Memory B cell (primary cell): ENCODE results near the gene TBX20.
"Not testable (repeated sequence)": the region's sequence is repeated elsewhere in the genome, so short reads cannot be mapped to it uniquely, and the experiment has no call there.

Experiments used
- ATAC-seq: fragments of 150-1000 bp; cut with Tn5 transposase; 2 replicates; pipeline ENCODE4 v1.10.0; 2021; ENCODE audit warnings: low read depth, mild to moderate bottlenecking, moderate library complexity
- DNase-seq, 2 donors: peaks; one replicate each; pipeline ENCODE4 v3.0.0; 2022; ENCODE audit warnings: low spot score in 2 of 2
- H3K27ac Mint-ChIP-seq: one replicate; pipeline ENCODE4 v1.8.0; 2022; ENCODE audit warnings: mild to moderate bottlenecking, moderate library complexity, mixed read lengths
- H3K27me3 Mint-ChIP-seq: one replicate; pipeline ENCODE4 v1.8.0; 2022; ENCODE audit warnings: mixed read lengths
- H3K36me3 Mint-ChIP-seq: one replicate; pipeline ENCODE4 v1.8.0; 2022; ENCODE audit warnings: mild to moderate bottlenecking, mixed read lengths
- H3K4me1 Mint-ChIP-seq: one replicate; pipeline ENCODE4 v1.8.0; 2022; ENCODE audit warnings: mixed read lengths
- H3K4me3 Mint-ChIP-seq: one replicate; pipeline ENCODE4 v1.8.0; 2022; ENCODE audit warnings: mild to moderate bottlenecking, moderate library complexity, mixed read lengths
- H3K9me3 Mint-ChIP-seq: one replicate; pipeline ENCODE4 v1.8.0; 2022; ENCODE audit warnings: mixed read lengths

Gene TBX20

DNA sequence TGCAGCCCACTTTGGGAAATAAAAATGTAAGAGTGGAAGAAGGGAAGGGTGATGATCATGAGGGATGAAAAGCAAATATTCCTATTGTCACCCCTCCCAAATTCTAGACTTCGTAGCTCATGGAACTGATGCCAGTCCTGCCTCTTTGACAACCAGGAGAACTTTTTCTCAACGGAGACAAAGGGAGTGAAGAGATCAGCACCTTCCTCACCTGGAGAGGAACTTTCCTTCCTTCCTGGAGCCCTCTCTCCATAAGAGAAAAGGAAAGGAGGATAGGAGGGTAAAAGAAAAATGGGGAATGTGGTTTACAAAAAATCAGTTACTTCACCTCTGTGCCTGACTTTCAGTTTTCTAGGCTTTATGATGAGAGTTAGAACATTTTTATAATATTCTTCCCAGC, 3.4 kb downstream of the TBX20 start:
- H3K27ac Mint-ChIP-seq = no peak overlapping the region

DNA sequence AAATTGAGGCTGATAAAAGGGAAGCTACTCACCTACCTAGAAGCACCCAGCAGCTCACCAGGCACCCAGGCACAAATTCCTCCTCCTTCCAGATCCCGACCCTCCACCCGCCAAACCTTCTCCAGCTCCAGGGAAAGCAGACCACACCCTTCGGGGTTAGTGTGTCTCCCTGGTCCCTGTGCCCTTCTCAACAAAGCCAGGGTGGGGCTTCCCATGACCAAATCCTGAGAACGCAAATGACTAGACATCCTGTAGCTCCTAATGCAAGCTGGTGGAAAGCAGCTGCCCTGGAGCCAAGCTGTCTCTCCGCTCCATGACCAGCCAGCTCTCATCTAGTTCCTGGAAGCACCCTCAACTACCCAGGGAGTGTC, 4.4 kb downstream of the TBX20 start:
- Mint-ChIP-seq H3K27me3 (peaks cover 21% of the 10 kb centered on the region), H3K4me1 (peaks cover 2% of the 10 kb centered on the region), H3K9me3 (no peaks in the 10 kb centered on the region), H3K27ac (no peak overlapping the region), H3K36me3 (no peaks in the 10 kb centered on the region), H3K4me3 (no peak overlapping the region)
- no peak for ATAC-seq
- DNase-seq = no peak

More for the DNA sequence above, 3.4 kb downstream of the TBX20 start:
- H3K4me1 Mint-ChIP-seq = peaks cover 2% of the 10 kb centered on the region
- ATAC-seq = no peak
- H3K27me3 Mint-ChIP-seq = peaks cover 18% of the 10 kb centered on the region
- H3K36me3 Mint-ChIP-seq = no peaks in the 10 kb centered on the region
- DNase-seq = no peak
- H3K9me3 Mint-ChIP-seq = no peaks in the 10 kb centered on the region
- no peak overlapping the region for H3K4me3 Mint-ChIP-seq

DNA sequence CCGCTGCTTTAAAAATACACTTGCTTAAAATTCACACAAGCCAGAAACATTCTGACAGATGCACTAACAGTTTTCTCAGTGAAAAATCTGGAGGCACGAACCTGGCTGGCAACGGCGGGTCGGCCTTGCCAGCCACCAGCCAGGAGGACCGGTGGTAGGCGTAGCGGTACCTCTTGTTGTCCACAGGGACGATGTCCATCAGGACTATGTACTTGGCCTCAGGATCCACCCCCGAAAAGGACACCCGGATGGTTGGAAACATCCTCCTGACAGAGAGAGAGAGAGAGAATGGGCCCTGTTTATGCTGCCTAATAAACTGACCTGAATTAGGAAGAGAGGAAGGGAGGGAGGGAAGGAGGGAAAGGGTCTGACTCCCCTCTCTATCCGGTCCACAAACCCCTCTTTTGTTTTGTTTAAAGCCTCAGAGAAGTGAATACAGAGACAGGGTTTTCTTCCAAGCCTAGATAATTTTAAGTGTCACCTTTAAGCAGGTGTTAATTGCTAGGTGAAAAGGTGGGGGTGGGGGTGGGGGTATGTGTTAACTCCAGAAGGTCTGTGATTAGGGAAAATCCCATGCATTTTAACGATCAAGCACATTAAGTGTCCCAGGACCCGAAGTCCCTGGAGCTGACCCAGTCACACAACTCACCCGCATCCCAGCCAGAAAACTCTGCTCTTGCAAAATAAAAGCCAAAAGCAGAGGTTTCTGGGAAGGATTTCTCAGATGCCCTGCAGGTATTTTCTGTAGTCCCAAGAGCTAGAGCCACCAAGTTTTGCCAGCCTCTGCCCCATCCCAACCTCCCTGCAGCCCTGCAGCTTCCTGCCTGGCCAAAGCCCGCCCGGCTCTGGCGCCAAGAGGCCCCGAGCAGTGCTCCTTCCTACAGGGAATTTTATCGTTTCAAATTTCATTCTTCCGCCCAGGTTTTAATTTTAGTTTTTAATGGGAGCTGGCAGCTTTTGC, 5.0 kb downstream of the TBX20 start:
- Mint-ChIP-seq H3K27ac (no peak overlapping the region), H3K27me3 (peaks cover 23% of the 10 kb centered on the region), H3K4me3 (no peak overlapping the region), H3K9me3 (no peaks in the 10 kb centered on the region), H3K4me1 (peaks cover 2% of the 10 kb centered on the region), H3K36me3 (no peaks in the 10 kb centered on the region)
- no peak for DNase-seq
- no peak for ATAC-seq

DNA sequence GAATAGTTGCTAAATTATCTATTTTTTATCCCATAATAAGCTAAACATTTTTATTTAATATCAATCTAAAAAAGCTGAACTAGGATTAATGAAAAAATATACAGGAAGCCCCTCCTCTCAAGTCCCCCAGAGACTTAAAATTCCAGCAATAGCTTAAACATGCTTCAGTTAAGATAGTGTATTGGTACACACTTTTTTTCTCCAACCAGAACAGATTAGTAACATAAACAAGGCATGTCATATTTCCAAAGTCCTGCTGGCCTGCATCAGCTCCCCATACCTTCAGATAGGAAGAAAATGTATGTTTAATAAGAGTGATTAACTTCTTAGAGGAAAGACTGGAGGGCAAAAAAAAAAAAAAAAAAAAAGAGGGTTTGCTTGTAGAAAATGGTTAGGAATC, 7.1 kb downstream of the TBX20 start:
- H3K4me3 Mint-ChIP-seq = no peak overlapping the region
- H3K9me3 Mint-ChIP-seq = no peaks in the 10 kb centered on the region
- peaks cover 18% of the 10 kb centered on the region for H3K27me3 Mint-ChIP-seq
- no peaks in the 10 kb centered on the region for H3K36me3 Mint-ChIP-seq
- H3K27ac Mint-ChIP-seq = no peak overlapping the region
- ATAC-seq = no peak
- H3K4me1 Mint-ChIP-seq = no peaks in the 10 kb centered on the region
- no peak for DNase-seq

DNA sequence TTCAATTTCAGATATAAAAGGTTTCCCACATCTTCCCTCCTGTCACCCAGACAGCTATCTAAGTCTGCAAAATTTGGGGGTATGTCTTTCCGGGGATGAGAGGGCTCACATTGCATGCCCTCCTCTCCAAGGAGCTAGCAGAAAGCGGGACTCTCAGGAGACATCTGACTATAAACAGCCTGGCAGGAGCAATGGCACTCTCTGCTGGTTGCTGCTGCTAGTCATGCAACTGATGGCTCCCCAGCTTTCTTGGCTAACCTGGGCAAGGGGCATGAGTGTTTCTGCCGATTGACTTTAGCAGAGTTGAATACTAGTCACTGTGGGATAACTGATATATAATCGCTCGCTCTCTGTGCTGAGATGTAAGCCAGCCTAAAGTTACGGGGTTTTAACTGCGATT, 12.0 kb downstream of the TBX20 start:
- Mint-ChIP-seq H3K4me3 (no peak overlapping the region), H3K4me1 (no peaks in the 10 kb centered on the region), H3K27me3 (peaks cover 8% of the 10 kb centered on the region), H3K36me3 (no peaks in the 10 kb centered on the region), H3K9me3 (no peaks in the 10 kb centered on the region), H3K27ac (no peak overlapping the region)
- no peak for ATAC-seq
- no peak for DNase-seq

DNA sequence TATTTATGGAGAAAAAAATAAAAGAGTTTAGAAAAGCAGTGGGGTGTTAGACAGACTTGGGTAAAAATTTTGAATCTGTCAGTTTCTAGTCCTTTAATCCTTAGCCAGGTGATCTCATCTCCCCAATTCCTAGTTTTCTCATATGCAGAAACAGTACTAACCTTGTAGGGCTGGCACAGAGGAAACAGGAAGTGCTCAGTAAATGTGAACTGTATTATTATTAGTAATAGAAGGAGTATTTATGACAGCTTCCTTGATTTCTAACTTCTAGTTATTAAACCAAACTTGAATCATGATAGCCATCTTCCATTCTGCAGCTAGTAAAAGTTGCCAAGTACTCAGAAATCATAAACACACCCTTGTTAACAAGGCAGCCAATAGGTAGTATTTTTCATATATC, 12.5 kb downstream of the TBX20 start:
- Mint-ChIP-seq H3K4me1 (no peaks in the 10 kb centered on the region), H3K27ac (no peak overlapping the region), H3K36me3 (no peaks in the 10 kb centered on the region), H3K4me3 (no peak overlapping the region), H3K9me3 (no peaks in the 10 kb centered on the region), H3K27me3 (peaks cover 7% of the 10 kb centered on the region)
- ATAC-seq (no peak), DNase-seq (no peak)

DNA sequence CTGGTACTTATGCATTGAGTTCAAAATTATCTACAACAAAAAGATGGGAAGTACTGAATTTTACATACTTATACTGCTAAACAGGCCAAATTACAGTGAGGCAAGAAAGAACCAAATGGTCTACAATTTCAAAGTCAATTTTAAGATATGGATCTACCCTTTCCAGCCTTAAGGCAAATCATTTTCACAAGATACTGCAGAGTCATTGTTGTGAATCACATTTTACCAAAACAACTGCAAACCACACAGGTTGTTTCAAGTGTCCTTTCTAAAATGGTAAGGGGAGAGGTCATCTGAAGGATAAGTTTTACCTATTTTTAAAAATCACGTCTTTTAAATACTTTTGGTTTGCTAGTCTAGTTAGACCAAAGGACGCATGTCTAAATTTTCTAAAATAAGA, 12.9 kb downstream of the TBX20 start:
- H3K36me3 Mint-ChIP-seq, DNase-seq, H3K27ac Mint-ChIP-seq, ATAC-seq, H3K27me3 Mint-ChIP-seq, H3K4me3 Mint-ChIP-seq, H3K4me1 Mint-ChIP-seq, H3K9me3 Mint-ChIP-seq: not testable (repeated sequence)

DNA sequence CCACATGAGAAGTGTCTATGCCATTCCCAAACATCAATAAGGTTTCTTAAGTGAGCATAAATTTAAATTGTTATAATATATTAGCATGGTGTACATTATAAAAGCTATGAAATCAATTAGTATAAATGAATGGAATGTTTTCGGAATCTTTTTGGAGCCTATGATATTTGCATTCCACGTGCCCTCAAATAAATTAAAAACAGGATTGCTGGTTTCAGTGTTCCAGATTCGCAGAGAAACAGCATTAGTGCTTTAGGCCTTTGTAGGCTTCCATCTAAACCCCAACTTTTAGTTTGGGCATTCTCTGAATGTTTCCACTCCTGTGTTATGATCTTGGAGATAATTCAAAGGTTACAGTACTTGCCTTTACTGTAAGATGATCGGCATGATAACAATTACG, 15.4 kb downstream of the TBX20 start:
- H3K36me3 Mint-ChIP-seq, H3K4me3 Mint-ChIP-seq, H3K4me1 Mint-ChIP-seq, H3K9me3 Mint-ChIP-seq, H3K27me3 Mint-ChIP-seq, DNase-seq, H3K27ac Mint-ChIP-seq, ATAC-seq: not testable (repeated sequence)

DNA sequence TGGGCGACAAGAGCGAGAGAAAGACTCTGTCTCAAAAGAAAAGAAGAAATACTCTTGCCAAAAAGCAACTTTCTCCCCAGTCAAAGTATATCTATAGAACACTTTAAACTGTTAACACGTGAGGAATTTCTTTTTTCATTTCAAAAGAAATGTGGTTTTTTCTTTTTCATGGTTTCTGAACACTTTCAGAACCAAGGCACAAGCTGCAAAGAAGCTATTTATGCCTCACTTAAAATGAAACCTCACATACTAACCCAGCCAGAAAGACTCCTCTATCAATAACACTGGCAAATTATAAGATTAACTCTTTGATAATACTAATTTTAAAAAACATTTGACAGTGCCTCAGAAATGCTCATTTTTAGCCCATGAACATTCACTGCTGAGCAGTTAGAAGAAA, 20.9 kb downstream of the TBX20 start:
- peaks cover 8% of the 10 kb centered on the region for H3K27me3 Mint-ChIP-seq
- no peak overlapping the region for H3K27ac Mint-ChIP-seq
- ATAC-seq (no peak), DNase-seq (no peak)
- no peaks in the 10 kb centered on the region for H3K9me3 Mint-ChIP-seq
- no peak overlapping the region for H3K4me3 Mint-ChIP-seq
- no peaks in the 10 kb centered on the region for H3K4me1 Mint-ChIP-seq
- no peaks in the 10 kb centered on the region for H3K36me3 Mint-ChIP-seq

DNA sequence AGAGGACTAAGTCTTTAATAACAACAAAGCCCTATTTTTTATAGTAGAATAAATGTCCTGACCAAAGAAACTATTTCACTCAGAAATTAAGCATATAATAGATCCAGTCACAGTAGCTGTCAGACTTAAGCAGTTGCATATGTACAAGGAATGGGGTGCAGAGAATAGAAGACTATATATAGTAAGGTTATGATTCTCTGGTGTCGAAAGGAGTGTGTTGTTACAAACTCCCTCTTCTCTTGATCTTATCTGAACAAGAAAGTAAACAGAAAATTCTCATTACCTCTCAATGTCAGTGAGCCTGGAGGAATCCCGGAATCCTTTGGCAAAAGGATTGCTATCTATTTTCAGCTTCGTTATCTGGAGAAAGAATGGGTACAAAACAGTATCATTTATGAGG, 22.7 kb downstream of the TBX20 start:
- ATAC-seq, H3K4me1 Mint-ChIP-seq, DNase-seq, H3K9me3 Mint-ChIP-seq, H3K36me3 Mint-ChIP-seq, H3K4me3 Mint-ChIP-seq, H3K27ac Mint-ChIP-seq, H3K27me3 Mint-ChIP-seq: not testable (repeated sequence)

DNA sequence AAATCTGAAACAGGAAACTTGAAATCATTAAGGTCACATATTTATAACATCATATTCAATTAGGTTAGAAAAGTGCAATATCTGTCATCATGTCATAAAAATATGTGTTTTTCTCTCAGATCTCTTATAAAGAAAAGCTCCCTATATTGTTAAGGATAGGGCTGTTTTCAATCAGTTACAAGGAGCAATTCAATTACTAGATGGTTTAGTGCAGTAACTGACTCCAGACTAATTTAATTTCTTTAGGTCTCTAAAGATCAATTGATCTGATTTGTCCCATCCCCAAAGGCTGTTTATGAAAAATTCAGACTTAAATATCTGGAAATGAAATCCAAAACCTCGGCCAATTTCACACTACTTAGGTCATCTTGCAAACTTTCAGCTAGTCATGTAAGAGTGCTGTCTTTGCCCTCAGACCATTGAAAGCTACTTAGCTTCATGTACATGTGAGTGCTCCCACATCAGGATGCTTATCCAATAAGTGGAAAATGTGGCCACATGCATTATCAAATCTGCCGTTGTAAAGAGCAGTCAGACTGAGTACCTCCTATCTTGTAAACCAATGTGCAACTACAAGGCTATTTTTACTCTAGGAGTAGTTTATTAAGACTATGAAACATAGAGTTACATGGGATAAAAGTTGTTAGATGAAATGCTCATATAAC, 24.7 kb downstream of the TBX20 start:
- H3K27me3 Mint-ChIP-seq, H3K9me3 Mint-ChIP-seq, ATAC-seq: not testable (repeated sequence)

DNA sequence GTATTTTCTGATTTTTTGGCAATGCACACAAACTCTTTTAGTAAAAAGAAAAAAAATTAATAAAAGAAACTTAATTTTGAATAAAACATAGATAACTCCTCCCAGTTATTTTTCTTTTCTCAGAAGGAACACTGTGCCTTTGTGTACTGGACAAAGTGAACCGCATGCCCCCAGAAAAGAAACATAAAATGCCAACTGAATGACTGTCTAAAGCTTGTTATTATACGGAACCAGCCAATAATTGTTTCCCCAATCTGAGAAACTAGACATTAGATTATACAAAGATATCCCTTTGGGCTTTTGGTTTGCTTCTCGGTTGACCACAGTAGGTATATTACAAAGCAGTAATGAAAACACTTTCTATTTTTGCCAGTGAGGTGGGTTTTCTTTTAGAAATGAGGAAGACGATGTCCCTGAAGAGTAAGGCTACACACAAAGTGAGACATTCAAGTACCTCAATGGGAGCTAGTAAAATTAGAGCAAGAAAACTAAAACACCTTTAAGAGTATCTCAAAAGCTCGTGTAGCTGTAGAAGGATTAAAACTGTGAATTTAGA, 25.3 kb downstream of the TBX20 start:
- not testable (repeated sequence) for H3K9me3 Mint-ChIP-seq, H3K4me1 Mint-ChIP-seq, DNase-seq, H3K4me3 Mint-ChIP-seq, H3K27ac Mint-ChIP-seq, H3K27me3 Mint-ChIP-seq, H3K36me3 Mint-ChIP-seq, ATAC-seq

More for the DNA sequence above, 24.7 kb downstream of the TBX20 start:
- DNase-seq, H3K4me1 Mint-ChIP-seq, H3K4me3 Mint-ChIP-seq, H3K36me3 Mint-ChIP-seq, H3K27ac Mint-ChIP-seq: not testable (repeated sequence)

DNA sequence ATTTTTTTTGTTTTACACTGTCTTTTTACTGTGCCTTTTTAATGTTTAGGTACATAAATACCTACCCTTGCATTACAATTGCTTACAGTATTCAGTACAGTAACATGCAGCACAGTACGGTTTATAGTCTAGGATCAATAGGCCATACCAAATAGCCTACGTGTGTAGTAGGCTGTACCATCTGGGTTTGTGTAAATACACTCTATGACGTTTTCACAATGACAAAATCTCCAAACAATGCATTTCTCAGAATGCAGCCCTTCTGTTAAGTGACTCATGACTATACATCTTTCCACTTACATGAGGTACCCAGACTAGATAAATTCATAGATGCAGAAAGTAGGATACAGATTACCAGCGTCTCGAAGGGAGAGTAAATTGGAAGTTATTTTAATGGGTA, 26.5 kb downstream of the TBX20 start:
- not testable (repeated sequence) for H3K36me3 Mint-ChIP-seq, H3K27ac Mint-ChIP-seq, DNase-seq, ATAC-seq, H3K9me3 Mint-ChIP-seq, H3K4me1 Mint-ChIP-seq, H3K4me3 Mint-ChIP-seq
- peaks cover 17% of the 10 kb centered on the region for H3K27me3 Mint-ChIP-seq

DNA sequence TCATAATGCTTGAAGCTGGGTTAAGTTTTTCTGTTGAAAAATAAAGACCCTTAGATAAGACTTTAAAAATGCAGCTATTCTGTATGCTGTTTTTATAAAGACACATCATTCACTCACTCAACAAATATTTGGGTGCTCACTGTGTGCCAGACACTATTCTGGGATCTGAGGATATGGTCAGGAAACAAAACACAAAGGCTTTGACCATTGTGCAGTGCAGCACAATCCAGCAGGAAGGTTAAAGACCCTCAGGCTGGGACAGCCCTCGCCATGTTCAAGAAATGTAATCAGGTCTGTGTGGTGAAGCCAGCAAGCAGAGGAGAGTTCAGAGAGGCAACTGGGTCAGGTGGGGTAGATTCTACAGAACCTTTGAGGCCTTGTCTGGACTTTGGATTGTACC, 31.5 kb downstream of the TBX20 start:
- DNase-seq, H3K36me3 Mint-ChIP-seq, H3K4me3 Mint-ChIP-seq, H3K9me3 Mint-ChIP-seq, ATAC-seq, H3K4me1 Mint-ChIP-seq, H3K27ac Mint-ChIP-seq: not testable (repeated sequence)
- H3K27me3 Mint-ChIP-seq = peaks cover 10% of the 10 kb centered on the region
